ENCODE data around the gene TMEM45A. TPM values are rescaled to one million over a fixed set of nuclear protein-coding genes. Genes with fewer than 3 reads are reported as not detected.
"Not testable (repeated sequence)": the region's sequence is repeated elsewhere in the genome, so short reads cannot be mapped to it uniquely, and the experiment has no call there.

The TMEM45A gene
- total and polyA plus RNA-seq, 2 donors = 2.6 to 22.1 TPM

GRCh38 chr3:100574536-100574935 lies 82.1 kb downstream of the TMEM45A start:
- Histone ChIP-seq H3K27me3 (ENCODE audit: control insufficient read depth in 2 of 2, insufficient read depth in 1 of 2, low read length in 1 of 2) (no peaks in the 10 kb centered on the region), H3K4me1 (ENCODE audit: control insufficient read depth in 2 of 2, insufficient read depth in 2 of 2, low read length in 2 of 2) (no peaks in the 10 kb centered on the region), H3K9me3 (ENCODE audit: control insufficient read depth in 2 of 2, insufficient read depth in 1 of 2, low read length in 1 of 2) (no peaks in the 10 kb centered on the region), H3K4me3 (ENCODE audit: low read length in 2 of 2) (no peak overlapping the region), H3K27ac (ENCODE audit: low read depth in 1 of 2, low read length in 1 of 2) (no peak overlapping the region), H3K36me3 (ENCODE audit: control insufficient read depth in 2 of 2, insufficient read depth in 2 of 2, low read length in 1 of 2) (no peaks in the 10 kb centered on the region)
- 98% methylated on average over 3 of the region's 3 CpGs for WGBS
- no peak for DNase-seq (ENCODE audit: low read depth in 6 of 9, low spot score in 9 of 9)

GRCh38 chr3:100575704-100576103 lies 83.3 kb downstream of the TMEM45A start:
- no peak overlapping the region for H3K27ac ChIP-seq (ENCODE audit: low read depth in 1 of 2, low read length in 1 of 2)
- DNase-seq (ENCODE audit: low read depth in 6 of 9, low spot score in 9 of 9) = no peak
- WGBS = 83% methylated on average over 6 of the region's 6 CpGs
- no peak overlapping the region for H3K4me3 ChIP-seq (ENCODE audit: low read length in 2 of 2)
- no peaks in the 10 kb centered on the region for H3K4me1 ChIP-seq (ENCODE audit: control insufficient read depth in 2 of 2, insufficient read depth in 2 of 2, low read length in 2 of 2)
- H3K9me3 ChIP-seq (ENCODE audit: control insufficient read depth in 2 of 2, insufficient read depth in 1 of 2, low read length in 1 of 2) = no peaks in the 10 kb centered on the region
- H3K27me3 ChIP-seq (ENCODE audit: control insufficient read depth in 2 of 2, insufficient read depth in 1 of 2, low read length in 1 of 2) = no peaks in the 10 kb centered on the region
- no peaks in the 10 kb centered on the region for H3K36me3 ChIP-seq (ENCODE audit: control insufficient read depth in 2 of 2, insufficient read depth in 2 of 2, low read length in 1 of 2)

- no peak overlapping the region for H3K27ac ChIP-seq (ENCODE audit: low read depth in 1 of 2, low read length in 1 of 2)
- H3K27me3 ChIP-seq (ENCODE audit: control insufficient read depth in 2 of 2, insufficient read depth in 1 of 2, low read length in 1 of 2) = no peaks in the 10 kb centered on the region
- no peaks in the 10 kb centered on the region for H3K36me3 ChIP-seq (ENCODE audit: control insufficient read depth in 2 of 2, insufficient read depth in 2 of 2, low read length in 1 of 2)
- no peaks in the 10 kb centered on the region for H3K4me1 ChIP-seq (ENCODE audit: control insufficient read depth in 2 of 2, insufficient read depth in 2 of 2, low read length in 2 of 2)
- no peak for DNase-seq (ENCODE audit: low read depth in 6 of 9, low spot score in 9 of 9)
- H3K4me3 ChIP-seq (ENCODE audit: low read length in 2 of 2) = no peak overlapping the region
- no peaks in the 10 kb centered on the region for H3K9me3 ChIP-seq (ENCODE audit: control insufficient read depth in 2 of 2, insufficient read depth in 1 of 2, low read length in 1 of 2)
- 87% methylated on average over 1 of the region's 1 CpG for WGBS
Observed at GRCh38 chr3:100577382-100578008, 85.1 kb downstream of the TMEM45A start.

- no peaks in the 10 kb centered on the region for H3K27me3 ChIP-seq (ENCODE audit: control insufficient read depth in 2 of 2, insufficient read depth in 1 of 2, low read length in 1 of 2)
- H3K27ac ChIP-seq (ENCODE audit: low read depth in 1 of 2, low read length in 1 of 2) = no peak overlapping the region
- no peaks in the 10 kb centered on the region for H3K4me1 ChIP-seq (ENCODE audit: control insufficient read depth in 2 of 2, insufficient read depth in 2 of 2, low read length in 2 of 2)
- no peaks in the 10 kb centered on the region for H3K36me3 ChIP-seq (ENCODE audit: control insufficient read depth in 2 of 2, insufficient read depth in 2 of 2, low read length in 1 of 2)
- no peak for DNase-seq (ENCODE audit: low read depth in 6 of 9, low spot score in 9 of 9)
- H3K9me3 ChIP-seq (ENCODE audit: control insufficient read depth in 2 of 2, insufficient read depth in 1 of 2, low read length in 1 of 2) = no peaks in the 10 kb centered on the region
- H3K4me3 ChIP-seq (ENCODE audit: low read length in 2 of 2) = no peak overlapping the region
Observed at GRCh38 chr3:100578646-100579045, 86.2 kb downstream of the TMEM45A start.

GRCh38 chr3:100580147-100580546 lies 87.7 kb downstream of the TMEM45A start:
- WGBS = 76% methylated on average over 2 of the region's 2 CpGs
- Histone ChIP-seq H3K4me3 (ENCODE audit: low read length in 2 of 2) (no peak overlapping the region), H3K27me3 (ENCODE audit: control insufficient read depth in 2 of 2, insufficient read depth in 1 of 2, low read length in 1 of 2) (no peaks in the 10 kb centered on the region), H3K4me1 (ENCODE audit: control insufficient read depth in 2 of 2, insufficient read depth in 2 of 2, low read length in 2 of 2) (no peaks in the 10 kb centered on the region), H3K9me3 (ENCODE audit: control insufficient read depth in 2 of 2, insufficient read depth in 1 of 2, low read length in 1 of 2) (no peaks in the 10 kb centered on the region), H3K36me3 (ENCODE audit: control insufficient read depth in 2 of 2, insufficient read depth in 2 of 2, low read length in 1 of 2) (no peaks in the 10 kb centered on the region), H3K27ac (ENCODE audit: low read depth in 1 of 2, low read length in 1 of 2) (no peak overlapping the region)
- DNase-seq (ENCODE audit: low read depth in 6 of 9, low spot score in 9 of 9) = no peak

GRCh38 chr3:100581650-100582049 lies 89.2 kb downstream of the TMEM45A start:
- Histone ChIP-seq H3K36me3 (ENCODE audit: control insufficient read depth in 2 of 2, insufficient read depth in 2 of 2, low read length in 1 of 2) (no peaks in the 10 kb centered on the region), H3K4me1 (ENCODE audit: control insufficient read depth in 2 of 2, insufficient read depth in 2 of 2, low read length in 2 of 2) (no peaks in the 10 kb centered on the region), H3K4me3 (ENCODE audit: low read length in 2 of 2) (no peak overlapping the region), H3K27ac (ENCODE audit: low read depth in 1 of 2, low read length in 1 of 2) (no peak overlapping the region), H3K9me3 (ENCODE audit: control insufficient read depth in 2 of 2, insufficient read depth in 1 of 2, low read length in 1 of 2) (no peaks in the 10 kb centered on the region), H3K27me3 (ENCODE audit: control insufficient read depth in 2 of 2, insufficient read depth in 1 of 2, low read length in 1 of 2) (no peaks in the 10 kb centered on the region)
- WGBS = 87% methylated on average over 1 of the region's 1 CpG
- no peak for DNase-seq (ENCODE audit: low read depth in 6 of 9, low spot score in 9 of 9)

- H3K4me1 ChIP-seq (ENCODE audit: control insufficient read depth in 2 of 2, insufficient read depth in 2 of 2, low read length in 2 of 2); H3K27ac ChIP-seq (ENCODE audit: low read depth in 1 of 2, low read length in 1 of 2); DNase-seq (ENCODE audit: low read depth in 6 of 9, low spot score in 9 of 9); H3K27me3 ChIP-seq (ENCODE audit: control insufficient read depth in 2 of 2, insufficient read depth in 1 of 2, low read length in 1 of 2); H3K4me3 ChIP-seq (ENCODE audit: low read length in 2 of 2); H3K9me3 ChIP-seq (ENCODE audit: control insufficient read depth in 2 of 2, insufficient read depth in 1 of 2, low read length in 1 of 2); H3K36me3 ChIP-seq (ENCODE audit: control insufficient read depth in 2 of 2, insufficient read depth in 2 of 2, low read length in 1 of 2): not testable (repeated sequence)
- 96% methylated on average over 10 of the region's 10 CpGs for WGBS
Observed at GRCh38 chr3:100582157-100582556, 89.7 kb downstream of the TMEM45A start.

- H3K4me3 ChIP-seq (ENCODE audit: low read length in 2 of 2) = no peak overlapping the region
- DNase-seq (ENCODE audit: low read depth in 6 of 9, low spot score in 9 of 9) = no peak
- no peaks in the 10 kb centered on the region for H3K4me1 ChIP-seq (ENCODE audit: control insufficient read depth in 2 of 2, insufficient read depth in 2 of 2, low read length in 2 of 2)
- H3K27ac ChIP-seq (ENCODE audit: low read depth in 1 of 2, low read length in 1 of 2) = no peak overlapping the region
- no peaks in the 10 kb centered on the region for H3K27me3 ChIP-seq (ENCODE audit: control insufficient read depth in 2 of 2, insufficient read depth in 1 of 2, low read length in 1 of 2)
- no peaks in the 10 kb centered on the region for H3K9me3 ChIP-seq (ENCODE audit: control insufficient read depth in 2 of 2, insufficient read depth in 1 of 2, low read length in 1 of 2)
- no peaks in the 10 kb centered on the region for H3K36me3 ChIP-seq (ENCODE audit: control insufficient read depth in 2 of 2, insufficient read depth in 2 of 2, low read length in 1 of 2)
- WGBS = 99% methylated on average over 3 of the region's 3 CpGs
Observed at GRCh38 chr3:100584101-100584660, 91.8 kb downstream of the TMEM45A start.

GRCh38 chr3:100586832-100587231 lies 94.4 kb downstream of the TMEM45A start:
- DNase-seq (ENCODE audit: low read depth in 6 of 9, low spot score in 9 of 9) = no peak
- H3K36me3 ChIP-seq (ENCODE audit: control insufficient read depth in 2 of 2, insufficient read depth in 2 of 2, low read length in 1 of 2) = no peaks in the 10 kb centered on the region
- no peaks in the 10 kb centered on the region for H3K27me3 ChIP-seq (ENCODE audit: control insufficient read depth in 2 of 2, insufficient read depth in 1 of 2, low read length in 1 of 2)
- 98% methylated on average over 3 of the region's 3 CpGs for WGBS
- H3K4me3 ChIP-seq (ENCODE audit: low read length in 2 of 2) = no peak overlapping the region
- H3K4me1 ChIP-seq (ENCODE audit: control insufficient read depth in 2 of 2, insufficient read depth in 2 of 2, low read length in 2 of 2) = peaks cover 0 to 4% of the 10 kb centered on the region in 2 donors
- H3K27ac ChIP-seq (ENCODE audit: low read depth in 1 of 2, low read length in 1 of 2) = no peak overlapping the region
- no peaks in the 10 kb centered on the region for H3K9me3 ChIP-seq (ENCODE audit: control insufficient read depth in 2 of 2, insufficient read depth in 1 of 2, low read length in 1 of 2)
